ENCODE data around the gene CLEC2A.
A peak's percentile ranks its signal among the peaks of the same experiment; 100 is the strongest.

Gene CLEC2A

DNA sequence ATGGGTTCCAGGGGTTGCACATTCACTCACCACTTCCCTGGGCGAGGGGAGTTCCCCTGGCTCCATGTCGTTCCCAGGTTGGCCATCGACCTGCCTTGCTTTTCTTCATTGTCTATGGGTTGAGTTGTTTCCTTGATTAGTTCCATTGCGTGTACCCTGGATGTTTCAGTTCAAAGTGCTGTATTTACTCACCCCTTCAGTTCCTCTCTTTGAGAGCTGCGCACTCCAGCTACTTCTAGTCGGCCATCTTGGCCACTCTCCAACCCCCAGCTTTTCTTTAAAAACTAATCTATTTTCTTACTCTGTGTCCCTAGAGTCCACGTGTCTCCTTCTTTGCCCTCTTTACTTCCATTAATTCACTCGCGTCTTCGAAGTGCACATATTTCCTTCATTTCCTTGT lies 11.7 kb downstream of the CLEC2A start:
- H3K4me3 ChIP-seq (replicated peaks in 1 of 2; ENCODE audit: low read depth in 2 of 2, low read length in 2 of 2): no peak overlapping the region
- TF ChIP-seq CTCF (IDR thresholded peaks at IDR 0.05; ENCODE audit: low read depth, low read length): no peak
- DNase-seq (ENCODE audit: low read depth in 2 of 2): no peak

DNA sequence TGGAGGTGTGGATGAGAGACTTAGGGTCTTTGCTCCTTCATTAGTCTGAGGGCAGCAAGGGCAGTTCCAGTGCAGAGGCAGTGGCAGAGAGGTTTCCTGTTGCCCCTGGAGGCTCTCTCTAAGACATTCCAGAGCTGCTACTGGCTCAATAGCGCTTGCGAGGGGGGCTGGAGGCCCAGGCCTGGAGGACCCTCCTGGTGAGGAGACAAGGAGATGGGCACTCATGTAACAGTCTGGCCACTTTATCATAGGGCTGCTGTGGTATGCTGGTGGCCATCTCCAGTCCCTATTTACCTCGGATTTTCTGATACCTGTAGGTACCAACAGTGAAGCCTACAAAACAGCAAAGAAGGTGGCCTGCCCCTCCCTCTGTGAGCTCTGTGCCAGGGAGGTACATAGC lies 12.7 kb downstream of the CLEC2A start:
- H3K4me3 ChIP-seq (replicated peaks in 1 of 2; ENCODE audit: low read depth in 2 of 2, low read length in 2 of 2): no peak overlapping the region
- TF ChIP-seq CTCF (IDR thresholded peaks at IDR 0.05; ENCODE audit: low read depth, low read length): no peak
- DNase-seq (ENCODE audit: low read depth in 2 of 2): no peak

DNA sequence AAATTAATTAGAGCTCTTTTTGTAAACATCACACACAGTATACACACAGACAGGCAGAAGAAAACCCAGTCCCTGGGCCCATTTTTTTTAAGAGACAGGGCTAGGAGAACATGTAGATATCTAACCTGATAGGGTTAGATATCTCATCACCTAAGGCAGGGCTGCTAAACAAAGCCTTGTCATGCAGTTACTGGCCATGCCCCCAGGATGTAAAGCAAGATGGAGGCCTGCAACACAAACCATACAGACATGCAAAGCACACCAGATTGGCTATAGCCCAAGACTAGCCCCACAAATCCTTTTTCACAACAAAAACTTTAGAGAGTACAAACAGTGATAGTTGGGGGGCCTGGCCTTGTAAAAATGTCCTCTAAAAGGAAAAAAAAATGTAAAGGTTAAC lies 20.5 kb downstream of the CLEC2A start:
- no peak for TF ChIP-seq CTCF (IDR thresholded peaks at IDR 0.05; ENCODE audit: low read depth, low read length)
- no peak for DNase-seq (ENCODE audit: low read depth in 2 of 2)
- H3K4me3 ChIP-seq (replicated peaks in 1 of 2; ENCODE audit: low read depth in 2 of 2, low read length in 2 of 2): no peak overlapping the region

- no peak for TF ChIP-seq CTCF (IDR thresholded peaks at IDR 0.05; ENCODE audit: low read depth, low read length)
- no peak overlapping the region for H3K4me3 ChIP-seq (replicated peaks in 1 of 2; ENCODE audit: low read depth in 2 of 2, low read length in 2 of 2)
- peak in 1 of 2 donors; percentile 6 for DNase-seq (ENCODE audit: low read depth in 2 of 2)
Measured at GRCh38 chr12:9910716-9911421, 21.3 kb downstream of the CLEC2A start.

- DNase-seq (ENCODE audit: low read depth in 2 of 2): no peak
- TF ChIP-seq CTCF (IDR thresholded peaks at IDR 0.05; ENCODE audit: low read depth, low read length): no peak
- H3K4me3 ChIP-seq (replicated peaks in 1 of 2; ENCODE audit: low read depth in 2 of 2, low read length in 2 of 2): no peak overlapping the region
Measured at GRCh38 chr12:9909724-9910123, 22.4 kb downstream of the CLEC2A start.

DNA sequence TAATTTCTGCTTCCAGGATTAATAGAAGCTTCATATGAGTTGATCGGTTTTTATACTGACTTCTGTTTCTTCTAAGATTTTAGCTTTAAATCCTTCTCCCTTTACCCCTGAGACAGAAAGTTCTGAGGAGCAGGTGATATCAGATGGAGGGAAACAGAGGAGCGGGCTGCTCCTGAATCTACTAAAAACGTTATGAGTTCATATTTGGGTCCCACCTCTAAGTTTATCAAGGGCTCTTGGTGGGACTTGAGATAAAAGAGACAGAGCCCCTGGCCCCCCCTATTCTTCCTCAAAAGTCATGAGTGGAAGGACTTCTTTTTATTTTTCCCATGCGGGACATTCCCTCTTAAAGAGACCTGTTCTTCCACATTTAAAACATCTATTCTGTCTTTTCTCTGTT lies 23.8 kb downstream of the CLEC2A start:
- TF ChIP-seq CTCF (IDR thresholded peaks at IDR 0.05; ENCODE audit: low read depth, low read length): no peak
- DNase-seq (ENCODE audit: low read depth in 2 of 2): no peak
- H3K4me3 ChIP-seq (replicated peaks in 1 of 2; ENCODE audit: low read depth in 2 of 2, low read length in 2 of 2): no peak overlapping the region

GRCh38 chr12:9907769-9908168 lies 24.4 kb downstream of the CLEC2A start:
- TF ChIP-seq CTCF (IDR thresholded peaks at IDR 0.05; ENCODE audit: low read depth, low read length): no peak
- DNase-seq (ENCODE audit: low read depth in 2 of 2): no peak
- H3K4me3 ChIP-seq (replicated peaks in 1 of 2; ENCODE audit: low read depth in 2 of 2, low read length in 2 of 2): no peak overlapping the region
